Stomach (tissue), 4 donors: Measurements from ENCODE around the gene FAM20C.

Experiments used
- CTCF ChIP-seq, 7 experiments: fragments of 450-650 bp in 4 of 7; fragments of 200-600 bp in 3 of 7; sonication (generic) in 3 of 7; IDR thresholded peaks; one replicate each; pipeline ENCODE4 v1.5.1; 2016 to 2019; ENCODE audit warnings: antibody characterized with exemption in 7 of 7, control low read depth in 2 of 7, mild to moderate bottlenecking in 1 of 7
- POLR2A ChIP-seq, 4 donors: fragments of 450-650 bp; IDR thresholded peaks; one replicate each; pipeline ENCODE4 v1.6.1; 2016; ENCODE audit warnings: antibody characterized with exemption in 4 of 4, control low read depth in 2 of 4, mild to moderate bottlenecking in 1 of 4, moderate library complexity in 1 of 4
- POLR2AphosphoS5 ChIP-seq, 3 donors: sonication (generic); formaldehyde crosslinking; IDR thresholded peaks; one replicate each; pipeline ENCODE4 v1.6.1; 2016; ENCODE audit warnings: antibody characterized with exemption in 3 of 3

- no peak for TF ChIP-seq POLR2A (IDR thresholded peaks at IDR 0.05)
- no peak for TF ChIP-seq POLR2AphosphoS5 (IDR thresholded peaks at IDR 0.05)
- no peak for TF ChIP-seq CTCF (IDR thresholded peaks at IDR 0.05)
These were observed 16.4 kb downstream of the FAM20C start for GRCh38 chr7:208816-209215.
